Articular chondrocyte of knee joint (primary cell): ENCODE data around the gene HEXD. TPM values are rescaled to one million over a fixed set of nuclear protein-coding genes. Genes with fewer than 3 reads are reported as not detected.

Source experiments
- small RNA-seq: library from RNA; depleted of rRNA; stranded (forward); fragments of <200 nt; gene quantifications from one replicate; pipeline ENCODE3, GENCODE V24; 2012
- total RNA-seq: library from RNA; depleted of rRNA; stranded (reverse); fragments of >200 nt; gene quantifications from 2 replicates; pipeline ENCODE4 v1.2.3, GENCODE V29; 2012

HEXD gene
- 8.9 and 13.2 TPM in 2 replicates for total RNA-seq

DNA sequence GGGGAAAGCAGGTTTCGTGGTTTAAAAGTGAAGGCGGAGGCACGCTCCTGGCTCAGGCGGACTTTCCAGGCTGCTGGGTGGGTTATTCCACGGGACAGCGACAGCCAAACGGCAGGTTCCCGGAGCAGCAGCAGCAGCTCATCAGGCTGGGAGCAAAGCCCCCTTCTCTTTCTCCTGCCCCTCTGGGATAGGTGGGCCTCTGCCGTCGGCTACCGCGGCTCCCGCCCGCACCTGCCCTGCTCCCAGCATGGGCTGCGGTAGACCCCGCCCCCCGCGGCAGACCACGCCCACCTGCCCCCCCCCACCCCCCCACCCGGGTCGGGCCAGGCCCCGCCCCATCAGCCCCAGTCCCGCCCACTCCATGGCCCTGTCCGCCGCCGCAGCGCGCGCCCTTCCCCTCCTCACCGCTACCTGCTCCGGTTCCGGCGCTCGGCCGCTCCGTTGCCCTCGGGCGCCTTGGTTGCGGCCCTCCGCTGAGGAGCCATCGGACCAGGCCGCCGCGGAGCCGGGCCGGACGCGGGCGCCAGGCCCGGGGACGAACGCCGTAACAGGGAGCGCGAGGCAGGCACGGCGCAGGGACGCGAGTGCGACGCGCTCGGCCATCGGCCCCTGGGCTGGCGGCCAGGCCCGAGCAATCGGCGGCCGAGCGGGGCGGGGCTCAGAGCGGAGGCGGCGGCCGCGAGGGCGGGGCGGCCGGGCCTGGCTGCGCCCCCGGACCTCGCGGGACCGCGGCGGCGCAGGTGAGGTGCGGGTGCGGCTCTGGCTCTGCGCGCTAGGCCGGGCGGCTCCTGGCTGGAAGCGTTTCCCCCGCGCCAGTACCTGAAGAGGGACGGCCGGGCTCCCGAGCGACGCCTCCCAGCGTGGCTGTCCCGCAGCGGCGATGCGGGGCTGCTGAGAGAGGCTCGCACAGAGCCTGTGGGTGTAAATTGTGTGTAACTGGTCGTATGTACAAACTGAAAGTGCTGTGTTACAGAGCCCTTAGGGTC, at the start of gene HEXD, which contains the start of gene OGFOD3:
TSS of gene HEXD (plus strand) at position 347 of the 986 bp plus-strand sequence. CDS start 1,453 bp downstream, outside the sequence.
TSS of gene OGFOD3 (minus strand) at position 586 of the 986 bp plus-strand sequence. CDS start at position 485, 101 bp downstream.

DNA sequence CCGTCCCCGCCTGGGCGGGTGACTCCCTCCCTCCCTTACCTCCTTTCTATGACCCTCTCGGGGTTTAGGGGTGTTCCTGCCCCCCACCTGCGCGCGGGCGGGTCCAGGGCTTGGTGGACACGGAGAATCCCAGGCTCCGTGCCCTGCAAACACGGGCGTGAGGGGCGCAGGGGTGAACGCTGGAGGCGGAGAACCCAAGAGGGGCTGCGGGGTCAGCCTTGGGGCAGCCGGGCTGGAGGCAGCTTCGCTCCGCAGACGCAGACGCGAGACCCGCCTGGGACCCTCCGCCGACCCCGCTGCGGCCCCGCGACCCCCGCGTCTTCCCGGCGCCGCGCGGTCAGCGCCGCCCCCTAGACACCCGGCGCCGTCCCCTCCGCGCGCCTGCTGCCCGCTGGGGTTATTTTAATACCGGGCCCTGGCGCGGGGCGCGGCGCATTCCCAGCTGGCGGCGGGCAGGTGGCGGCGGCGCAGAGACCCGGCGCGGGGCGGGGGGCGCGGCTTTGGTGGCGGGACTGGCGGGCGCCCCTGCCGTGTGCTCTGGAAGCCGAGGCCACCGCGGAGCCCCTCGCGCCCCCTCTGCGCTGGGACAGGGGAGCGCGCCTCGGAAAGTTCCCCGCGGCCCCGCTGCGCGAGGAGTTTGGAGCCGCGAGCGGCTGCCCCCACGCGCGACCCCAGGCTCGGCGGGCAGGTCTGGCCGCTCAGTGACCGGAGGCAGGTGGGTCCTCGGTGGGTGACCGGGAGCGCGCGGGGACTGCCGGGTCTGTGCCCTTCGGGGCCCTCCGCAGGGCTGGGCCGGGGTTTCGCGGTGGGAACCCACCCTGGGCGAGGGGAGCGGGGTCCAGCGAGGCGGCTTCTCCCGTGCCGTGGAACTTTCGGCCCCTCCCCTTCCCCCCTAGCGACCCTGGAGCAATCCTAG, 46.6 kb upstream of the HEXD start, which contains the start of gene UTS2R:
TSS of gene UTS2R (plus strand) at position 433 of the 916 bp plus-strand sequence. CDS start 2,560 bp downstream, outside the sequence.

DNA sequence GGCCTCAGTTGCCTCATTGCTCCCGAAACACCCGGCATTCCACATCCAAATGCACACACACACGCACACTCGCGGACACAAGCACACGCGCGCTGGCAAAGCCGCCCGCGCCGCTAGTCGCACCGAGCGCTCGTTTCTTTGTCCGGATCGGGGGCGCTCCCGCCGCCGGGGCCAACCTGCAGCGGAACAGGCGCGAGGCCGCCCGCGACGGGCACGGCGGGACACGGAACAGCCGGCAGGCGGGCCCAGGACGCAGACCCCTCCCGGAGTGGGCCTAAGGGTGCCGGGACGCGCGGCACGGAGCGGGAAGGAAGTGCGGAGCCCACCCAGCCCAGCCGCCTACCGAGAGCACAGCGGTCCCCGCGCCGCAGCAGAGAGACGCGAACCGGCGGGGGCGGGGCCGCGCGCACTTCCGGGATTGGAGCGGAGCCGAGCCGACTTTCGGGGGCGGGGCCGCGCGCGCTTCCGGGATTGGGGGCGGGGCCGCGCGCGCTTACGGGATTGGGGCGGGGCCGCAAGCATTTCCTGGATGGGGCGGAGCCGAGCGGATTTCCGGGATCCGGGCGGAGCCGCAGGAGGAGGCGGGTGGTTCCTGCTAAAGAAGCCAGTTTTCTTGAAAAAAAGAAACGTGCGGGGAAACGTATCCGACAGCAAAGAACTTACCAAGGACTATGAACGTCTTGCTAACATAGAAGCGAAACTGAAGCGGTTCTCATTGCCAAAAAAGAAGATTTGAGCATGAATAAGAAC, 32.4 kb downstream of the HEXD start, which contains the start of gene CYBC1:
TSS of gene CYBC1 (minus strand) at position 396 of the 750 bp plus-strand sequence. CDS start 1,498 bp downstream, outside the sequence.

DNA sequence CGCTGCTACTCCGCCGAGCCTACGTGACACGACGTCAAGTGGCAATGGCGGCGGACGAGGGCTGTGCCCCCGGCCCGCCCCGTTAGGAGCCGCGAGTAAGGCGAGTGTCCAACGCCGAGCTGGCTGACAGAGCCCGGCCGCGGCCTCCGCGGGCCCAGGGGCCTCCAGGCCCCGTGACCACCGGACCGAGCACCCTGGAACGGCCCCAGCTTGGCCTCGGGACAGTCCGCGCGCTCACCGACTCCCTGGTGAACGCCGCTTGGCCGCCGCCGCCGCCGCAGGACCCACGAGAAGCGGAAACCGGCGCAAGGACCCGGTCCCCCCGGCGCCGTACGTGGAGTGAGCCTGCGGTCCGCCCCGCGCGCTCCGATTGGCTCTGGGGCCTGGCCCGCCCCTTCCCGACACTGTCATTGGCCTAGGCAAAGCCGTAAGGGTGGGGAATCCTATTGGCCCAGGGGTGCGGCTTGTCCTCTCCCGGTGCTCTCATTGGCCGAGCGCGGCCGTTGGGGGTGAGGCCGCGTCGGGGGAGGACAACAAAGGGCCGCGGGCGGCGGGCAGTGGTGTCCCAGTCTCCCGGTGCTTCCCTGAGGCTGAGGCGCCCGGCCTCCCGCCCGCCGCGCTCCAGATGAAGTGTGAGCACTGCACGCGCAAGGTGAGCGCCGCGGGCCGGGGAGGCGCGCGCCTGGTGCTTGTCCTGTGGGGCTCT, 40.2 kb downstream of the HEXD start, which contains the start of gene NARF:
TSS of gene NARF (plus strand) at position 563 of the 706 bp plus-strand sequence. CDS start at position 626, 63 bp downstream.

Small RNA genes within 50 kb of the gene (small RNA-seq; reads per million reads assigned to genes)
- not detected for gene RF00019

Other genes starting within 250 kb of the HEXD start
- 16.7 and 17.9 TPM in 2 replicates for gene CCDC57, start 205.5 kb upstream of the HEXD start, total RNA-seq
- gene SLC16A3, start 189.3 kb upstream of the HEXD start, total RNA-seq, result 108 and 125 TPM in 2 replicates
- gene CSNK1D, start 144.6 kb upstream of the HEXD start, total RNA-seq, result 49.0 and 49.5 TPM in 2 replicates
- not detected in 2 replicates for gene CD7, start 100.7 kb upstream of the HEXD start, total RNA-seq
- 4.2 and 7.7 TPM in 2 replicates for gene SECTM1, start 84.6 kb upstream of the HEXD start, total RNA-seq
- gene TEX19, start 59.1 kb upstream of the HEXD start, total RNA-seq, result not detected in 2 replicates
- not detected in 2 replicates for gene UTS2R, start 46.6 kb upstream of the HEXD start, total RNA-seq
- gene OGFOD3, start 239 bp downstream of the HEXD start, total RNA-seq, result 25.3 and 26.5 TPM in 2 replicates
- gene CYBC1, start 32.4 kb downstream of the HEXD start, total RNA-seq, result 43.5 and 56.3 TPM in 2 replicates
- gene NARF, start 40.4 kb downstream of the HEXD start, total RNA-seq, result 40.8 and 42.8 TPM in 2 replicates
- gene FOXK2, start 101.4 kb downstream of the HEXD start, total RNA-seq, result 23.1 and 25.3 TPM in 2 replicates
- 49.3 and 73.0 TPM in 2 replicates for gene WDR45B, start 230.1 kb downstream of the HEXD start, total RNA-seq